Small intestine (tissue), 7 donors: ENCODE measurements around the gene TEC. TPM values are rescaled to one million over a fixed set of nuclear protein-coding genes. Genes with fewer than 3 reads are reported as not detected.
A peak's percentile ranks its signal among the peaks of the same experiment; 100 is the strongest.

Experiments used
- DNase-seq, 2 donors: peaks; one replicate each; pipeline versions ENCODE4 v3.0.0 to v3.0.0-alpha.2; 2013
- FAIRE-seq: peaks from 2 replicates; lab custom pipeline; 2012; peaks lifted over from hg19 to GRCh38; lab: Jason Lieb, UNC
- H3K27ac ChIP-seq, 3 donors: one replicate each; pipeline ENCODE4 v1.5.1; 2013; ENCODE audit warnings: low read length in 2 of 3, mild to moderate bottlenecking in 2 of 3, control low read depth in 1 of 3, inconsistent platforms in 1 of 3, low read depth in 1 of 3, moderate library complexity in 1 of 3
- H3K27me3 ChIP-seq, 3 donors: one replicate each; pipeline ENCODE4 v1.6.1; 2013; ENCODE audit warnings: low read length in 3 of 3, inconsistent platforms in 1 of 3; ENCODE audit not compliant: control insufficient read depth in 3 of 3, insufficient read depth in 3 of 3
- H3K36me3 ChIP-seq, 3 donors: one replicate each; pipeline ENCODE4 v1.6.1; 2013; ENCODE audit warnings: low read length in 3 of 3, inconsistent platforms in 1 of 3, low read depth in 1 of 3, mild to moderate bottlenecking in 1 of 3, moderate library complexity in 1 of 3; ENCODE audit not compliant: control insufficient read depth in 3 of 3, insufficient read depth in 2 of 3
- H3K4me1 ChIP-seq, 3 donors: one replicate each; pipeline ENCODE4 v1.6.1; 2013; ENCODE audit warnings: low read length in 2 of 3, inconsistent platforms in 1 of 3, low read depth in 1 of 3, mild to moderate bottlenecking in 1 of 3, moderate library complexity in 1 of 3; ENCODE audit not compliant: control insufficient read depth in 3 of 3, insufficient read depth in 2 of 3
- H3K4me3 ChIP-seq, 3 donors: one replicate each; pipeline ENCODE4 v1.5.1; 2013; ENCODE audit warnings: low read length in 3 of 3, control low read depth in 1 of 3, inconsistent platforms in 1 of 3, low read depth in 1 of 3, mild to moderate bottlenecking in 1 of 3, moderate library complexity in 1 of 3
- H3K9me3 ChIP-seq, 2 donors: one replicate each; pipeline ENCODE4 v1.6.1; 2013; ENCODE audit warnings: low read depth in 1 of 2, low read length in 1 of 2; ENCODE audit not compliant: control insufficient read depth in 2 of 2, insufficient read depth in 1 of 2
- WGBS, 3 donors: extraction: QIAGEN DNeasy Blood & Tissue Kit; methylation state at CpG; one replicate each; pipeline ENCODE4 v1.1.7; 2013; 5-methylcytosine and 5-hydroxymethylcytosine counted together
- polyA plus RNA-seq, 4 donors: library from polyadenylated mRNA; stranded (reverse) in 3 of 4; unstranded in 1 of 4; fragments of 200-250 nt in 3 of 4; fragments of 120-200 nt in 1 of 4; gene quantifications; one replicate each; pipeline versions ENCODE4 v1.2.1 to v1.2.3, GENCODE V29; 2013
- donor health status: healthy with polysubstance abuse.
- donor health status: control.
- donor health status: control.
- donor health status: Bipolar disorder and iron deficiency.
- donor health status: healthy.

TEC gene
- polyA plus RNA-seq, 4 donors = 1.3 to 4.5 (median 3.3) TPM

GRCh38 chr4:48138511-48138910, 131.1 kb downstream of the TEC start:
- FAIRE-seq = no peak
- Histone ChIP-seq H3K4me1 (no peaks in the 10 kb centered on the region), H3K9me3 (no peaks in the 10 kb centered on the region), H3K4me3 (no peak overlapping the region), H3K27me3 (no peaks in the 10 kb centered on the region), H3K36me3 (peaks cover 0 to 10% (median 0%) of the 10 kb centered on the region in 3 donors), H3K27ac (peak overlapping the region in 1 of 3 donors; percentile 64)
- WGBS, 3 donors = 86 to 94% (median 92%) methylated on average over 7 of the region's 7 CpGs
- DNase-seq = no peak

- Histone ChIP-seq H3K9me3 (no peaks in the 10 kb centered on the region), H3K27me3 (no peaks in the 10 kb centered on the region), H3K36me3 (peaks cover 0 to 10% (median 0%) of the 10 kb centered on the region in 3 donors), H3K27ac (peak overlapping the region in 2 of 3 donors; percentile 29 to 44), H3K4me3 (no peak overlapping the region), H3K4me1 (no peaks in the 10 kb centered on the region)
- FAIRE-seq = no peak
- peak in 1 of 2 donors; percentile 33 for DNase-seq
Measured at GRCh38 chr4:48137846-48138245, 131.8 kb downstream of the TEC start.

- DNase-seq (no peak), FAIRE-seq (no peak)
- 70 to 89% (median 80%) methylated on average over 5 of the region's 5 CpGs for WGBS, 3 donors
- Histone ChIP-seq H3K9me3 (no peaks in the 10 kb centered on the region), H3K4me1 (peaks cover 0 to 8% (median 0%) of the 10 kb centered on the region in 3 donors), H3K36me3 (peaks cover 0 to 10% (median 0%) of the 10 kb centered on the region in 3 donors), H3K4me3 (no peak within 1 kb of the TSS), H3K27me3 (no peaks in the 10 kb centered on the region), H3K27ac (peak within 1 kb of the TSS in 1 of 3 donors; percentile 38)
Measured at GRCh38 chr4:48134081-48134480, 135.6 kb downstream of the TEC start, which contains the start of gene TXK. TXK (minus strand) TSS chr4:48134250; CDS start chr4:48134170, 80 bp downstream.

GRCh38 chr4:48133669-48134068, 136.0 kb downstream of the TEC start:
- DNase-seq (no peak), FAIRE-seq (no peak)
- Histone ChIP-seq H3K27me3 (no peaks in the 10 kb centered on the region), H3K9me3 (no peaks in the 10 kb centered on the region), H3K4me3 (no peak overlapping the region), H3K27ac (peak overlapping the region in 1 of 3 donors; percentile 38), H3K36me3 (peaks cover 0 to 10% (median 0%) of the 10 kb centered on the region in 3 donors), H3K4me1 (peaks cover 0 to 8% (median 0%) of the 10 kb centered on the region in 3 donors)

GRCh38 chr4:48131736-48132135, 137.9 kb downstream of the TEC start:
- Histone ChIP-seq H3K27me3 (no peaks in the 10 kb centered on the region), H3K4me1 (peaks cover 0 to 13% (median 4%) of the 10 kb centered on the region in 3 donors), H3K4me3 (no peak overlapping the region), H3K9me3 (no peaks in the 10 kb centered on the region), H3K36me3 (peaks cover 0 to 8% (median 0%) of the 10 kb centered on the region in 3 donors), H3K27ac (no peak overlapping the region)
- DNase-seq (no peak), FAIRE-seq (no peak)
- 56 to 63% (median 60%) methylated on average over 4 of the region's 4 CpGs for WGBS, 3 donors

- Histone ChIP-seq H3K27me3 (no peaks in the 10 kb centered on the region), H3K9me3 (no peaks in the 10 kb centered on the region), H3K4me3 (no peak overlapping the region), H3K27ac (no peak overlapping the region), H3K4me1 (peaks cover 0 to 13% (median 4%) of the 10 kb centered on the region in 3 donors), H3K36me3 (no peaks in the 10 kb centered on the region)
- no peak for DNase-seq
- no peak for FAIRE-seq
- 88 to 93% (median 89%) methylated on average over 7 of the region's 7 CpGs for WGBS, 3 donors
Measured at GRCh38 chr4:48130100-48130499, 139.5 kb downstream of the TEC start.

GRCh38 chr4:48129307-48130014, 140.2 kb downstream of the TEC start:
- FAIRE-seq = no peak
- Histone ChIP-seq H3K36me3 (no peaks in the 10 kb centered on the region), H3K4me1 (peaks cover 0 to 13% (median 4%) of the 10 kb centered on the region in 3 donors), H3K27me3 (no peaks in the 10 kb centered on the region), H3K9me3 (no peaks in the 10 kb centered on the region), H3K4me3 (no peak overlapping the region), H3K27ac (no peak overlapping the region)
- DNase-seq = peak; percentile 46 to 48
- WGBS, 3 donors = 26 to 46% (median 30%) methylated on average over 9 of the region's 9 CpGs

GRCh38 chr4:48127682-48128404, 141.8 kb downstream of the TEC start:
- H3K27ac ChIP-seq = no peak overlapping the region
- no peaks in the 10 kb centered on the region for H3K36me3 ChIP-seq
- peak; percentile 70 for DNase-seq
- 15 to 20% (median 20%) methylated on average over 13 of the region's 13 CpGs for WGBS, 3 donors
- no peaks in the 10 kb centered on the region for H3K27me3 ChIP-seq
- no peaks in the 10 kb centered on the region for H3K9me3 ChIP-seq
- H3K4me1 ChIP-seq = peaks cover 0 to 13% (median 4%) of the 10 kb centered on the region in 3 donors
- H3K4me3 ChIP-seq = no peak overlapping the region
- no peak for FAIRE-seq
